GM21576 (cell line): ENCODE data around the gene ATP1A2.

Source experiments
- ATAC-seq: cut with Tn5 transposase; IDR thresholded peaks from one replicate; pipeline ENCODE4 v1.9.1; 2021; ENCODE audit warnings: mild to moderate bottlenecking, moderate library complexity; ENCODE audit not compliant: unreplicated experiment

ATP1A2 gene

DNA sequence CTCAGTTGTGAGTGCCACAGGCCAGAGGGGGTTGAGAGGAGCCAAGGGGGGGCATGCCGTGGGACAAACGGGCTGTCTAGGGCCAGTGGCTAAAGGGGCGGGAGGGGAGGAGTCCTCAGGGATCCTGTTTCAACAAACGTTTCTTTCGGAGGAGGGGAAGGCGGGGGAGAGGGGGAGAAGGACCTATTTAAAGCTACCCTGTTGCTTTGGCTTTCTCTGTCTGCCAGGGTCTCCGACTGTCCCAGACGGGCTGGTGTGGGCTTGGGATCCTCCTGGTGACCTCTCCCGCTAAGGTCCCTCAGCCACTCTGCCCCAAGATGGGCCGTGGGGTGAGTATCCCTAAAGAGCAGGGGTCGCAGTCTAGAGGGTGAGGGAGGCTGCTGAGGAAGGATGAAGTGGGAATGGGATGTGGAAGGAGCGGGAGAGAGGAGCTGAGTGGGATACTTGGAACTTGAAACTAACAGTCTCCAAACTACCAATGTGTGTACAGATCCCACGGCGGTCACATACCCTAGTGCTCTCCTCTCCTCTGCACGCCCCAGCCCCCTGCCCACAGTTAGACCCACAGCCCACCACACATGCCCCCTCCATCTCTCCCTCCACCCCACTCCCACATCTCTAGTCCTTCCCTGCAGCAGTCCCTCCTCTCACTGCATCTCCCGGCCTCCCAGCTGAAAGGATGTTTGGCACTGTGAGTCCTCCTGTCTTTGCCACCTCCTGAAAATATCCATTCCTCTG lies at the start of gene ATP1A2:
Gene ATP1A2, plus strand, starts transcription at position 215 of the 738 bp plus-strand sequence. Its CDS starts 103 bp downstream, at position 318.
- ATAC-seq: no peak

DNA sequence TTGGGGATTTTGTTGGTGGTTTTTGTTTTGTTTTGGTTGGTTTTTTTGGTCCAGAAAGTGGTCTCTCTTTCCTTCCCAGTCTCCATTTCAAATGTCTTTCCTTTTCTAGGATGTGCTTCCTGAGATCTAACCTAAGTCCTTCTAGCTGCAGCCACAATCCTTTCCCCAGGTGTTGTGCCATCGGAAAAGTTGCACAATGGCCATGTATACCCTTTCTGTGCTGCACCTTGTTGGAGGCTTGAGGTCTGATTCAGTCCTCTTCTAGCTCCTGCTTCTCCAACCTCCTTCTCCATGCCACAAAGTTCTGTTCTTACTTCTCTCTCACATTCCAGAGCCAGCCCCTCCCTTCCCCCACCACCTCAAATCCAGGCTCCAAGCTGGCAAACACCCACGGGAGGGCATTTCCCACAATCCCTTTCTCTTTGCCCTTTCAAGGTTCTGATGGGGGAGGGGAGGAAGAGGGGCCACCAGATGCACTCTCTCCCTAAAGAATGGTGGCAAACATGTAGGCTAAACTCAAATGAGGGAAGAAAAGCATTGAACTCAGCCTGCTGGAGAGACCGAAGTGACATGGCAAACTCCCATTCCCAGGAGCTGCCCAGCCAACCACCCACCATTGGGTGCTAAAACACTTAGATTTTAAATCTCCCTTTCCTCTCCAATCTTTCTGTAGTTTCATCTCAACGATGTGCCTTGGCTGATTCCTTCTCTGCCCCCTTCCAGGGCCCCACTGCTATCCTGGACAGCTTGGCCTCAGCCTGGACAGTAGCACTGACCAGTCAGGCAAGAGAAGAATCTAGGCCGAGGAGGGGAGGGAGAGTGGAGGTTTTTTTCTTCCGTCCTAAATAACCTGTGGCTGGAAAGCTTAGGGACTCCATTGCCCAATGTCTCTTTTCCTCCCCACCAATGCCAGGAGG lies 48.5 kb upstream of the ATP1A2 start:
- ATAC-seq: no peak

DNA sequence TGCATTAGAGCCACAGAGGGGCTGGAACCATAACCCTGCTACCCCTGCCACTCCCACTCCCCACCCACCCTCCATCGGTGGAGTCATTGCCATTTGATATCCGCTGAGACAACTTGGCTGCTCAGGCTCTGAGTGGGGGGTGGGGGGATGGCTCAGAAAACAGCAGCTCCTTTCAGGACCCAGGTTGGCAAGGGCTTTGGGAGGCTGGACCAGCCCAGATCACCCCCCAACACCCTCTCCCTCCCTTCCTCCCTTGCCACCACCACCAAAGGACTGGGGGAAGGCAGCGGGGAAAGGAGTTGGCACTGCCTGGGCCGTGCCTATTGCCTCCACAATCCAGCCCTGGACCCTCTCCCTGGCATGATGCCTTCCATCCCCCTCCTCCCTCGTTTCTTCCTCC lies 47.3 kb upstream of the ATP1A2 start:
- ATAC-seq: no peak

DNA sequence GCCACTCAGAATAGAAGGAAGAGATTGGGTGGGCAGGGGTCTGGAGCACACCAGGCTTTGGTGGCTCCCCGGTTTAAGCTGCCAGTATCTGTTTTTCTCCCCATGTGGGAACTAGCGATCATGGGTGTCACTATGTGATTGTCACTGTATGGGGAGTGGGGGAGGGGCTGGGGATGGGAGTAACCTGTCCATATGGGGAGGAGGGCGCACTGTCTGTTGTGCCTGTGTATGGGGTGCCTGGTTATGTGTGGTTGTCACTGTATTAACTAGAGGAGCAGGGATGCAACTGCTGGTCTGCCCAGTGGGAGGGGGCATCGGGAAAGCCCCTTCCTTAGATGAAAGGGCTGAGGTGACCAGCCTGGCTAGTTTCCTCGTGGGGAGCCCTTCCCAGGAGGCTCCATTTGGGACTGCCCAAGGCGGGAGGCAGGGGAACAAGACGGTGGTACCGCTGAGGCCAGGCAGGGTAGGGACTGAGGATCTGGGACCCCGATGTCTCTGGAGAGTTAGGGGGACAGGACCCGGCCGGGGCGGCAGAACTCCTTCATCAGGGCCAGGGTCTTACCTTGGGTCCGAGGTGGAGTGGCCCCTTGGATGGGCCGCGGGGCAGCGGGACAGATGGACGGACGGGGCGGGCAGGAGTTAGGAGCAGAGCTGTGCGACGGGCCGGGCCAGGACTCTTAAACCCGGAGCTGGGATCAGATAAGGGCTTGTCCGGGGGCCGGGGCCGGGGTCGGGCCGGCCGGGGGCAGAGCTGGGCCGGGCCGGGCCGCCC lies 45.9 kb upstream of the ATP1A2 start, which contains the start of gene KCNJ10:
Gene KCNJ10, minus strand, starts transcription at position 701 of the 772 bp plus-strand sequence. CDS start 27,628 bp downstream, outside the sequence.
- no peak for ATAC-seq

DNA sequence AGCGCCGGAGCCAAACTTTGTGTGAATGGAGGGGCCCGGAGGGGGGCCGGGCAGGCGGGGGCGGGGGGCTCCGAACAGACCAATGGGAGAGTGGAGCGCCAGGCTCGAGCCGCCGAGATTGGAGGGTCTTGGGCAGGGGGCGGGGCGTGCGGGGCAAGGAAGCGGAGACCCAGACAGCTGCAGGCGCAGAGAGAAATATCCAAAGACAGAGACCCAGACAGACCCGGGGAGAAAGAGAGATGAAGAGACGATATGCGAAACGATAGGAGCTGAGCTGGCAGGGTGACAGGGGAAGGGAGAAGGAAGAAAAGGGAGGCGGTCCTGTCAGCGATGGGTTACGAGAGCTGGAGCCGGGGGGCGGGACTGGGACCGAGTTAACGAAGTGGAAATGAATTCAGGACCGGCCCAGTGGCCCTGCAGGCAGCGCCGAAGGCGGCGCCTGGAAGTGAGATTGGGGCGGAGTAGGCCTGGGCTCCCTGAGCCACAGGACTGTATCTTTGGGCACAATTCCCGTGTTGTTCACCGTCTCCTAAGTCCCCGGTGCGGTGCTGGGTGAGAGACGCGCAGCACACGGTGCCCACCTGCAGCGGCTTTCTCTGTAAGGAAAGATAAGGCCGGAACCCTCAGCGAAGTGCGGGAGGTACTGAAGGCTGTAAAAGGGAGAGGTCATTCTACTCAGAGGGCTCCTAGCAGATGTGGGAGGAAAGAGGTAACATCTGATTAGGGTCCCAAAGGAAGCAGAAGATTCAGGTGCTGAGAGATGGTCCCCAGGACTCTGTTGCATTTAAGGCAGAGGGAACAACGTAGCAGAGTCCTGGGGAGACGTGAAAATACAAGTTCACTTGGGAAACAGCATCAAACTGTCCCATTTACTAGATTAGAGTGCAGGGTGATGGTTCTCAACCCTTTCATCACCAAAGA lies 45.1 kb upstream of the ATP1A2 start:
- no peak for ATAC-seq

DNA sequence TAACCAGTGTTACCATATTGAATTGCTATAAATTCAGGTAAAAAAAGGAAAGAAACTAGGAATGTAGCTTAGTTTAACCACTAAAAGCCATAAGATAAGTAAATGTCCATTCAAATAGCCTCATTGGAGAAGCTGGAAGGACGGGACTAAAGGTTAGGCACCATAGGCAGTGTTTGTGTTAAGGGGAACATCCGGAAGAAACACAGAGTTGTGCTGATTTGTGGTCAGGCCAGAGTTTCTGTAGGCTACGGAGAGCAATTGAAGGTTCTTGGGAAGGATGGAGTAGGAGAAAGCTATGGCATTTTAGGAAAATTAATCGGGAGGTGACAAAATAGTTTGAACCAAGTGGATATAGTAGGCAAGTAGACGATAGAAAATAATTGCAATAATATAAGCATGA lies 44.3 kb upstream of the ATP1A2 start:
- ATAC-seq: no peak

DNA sequence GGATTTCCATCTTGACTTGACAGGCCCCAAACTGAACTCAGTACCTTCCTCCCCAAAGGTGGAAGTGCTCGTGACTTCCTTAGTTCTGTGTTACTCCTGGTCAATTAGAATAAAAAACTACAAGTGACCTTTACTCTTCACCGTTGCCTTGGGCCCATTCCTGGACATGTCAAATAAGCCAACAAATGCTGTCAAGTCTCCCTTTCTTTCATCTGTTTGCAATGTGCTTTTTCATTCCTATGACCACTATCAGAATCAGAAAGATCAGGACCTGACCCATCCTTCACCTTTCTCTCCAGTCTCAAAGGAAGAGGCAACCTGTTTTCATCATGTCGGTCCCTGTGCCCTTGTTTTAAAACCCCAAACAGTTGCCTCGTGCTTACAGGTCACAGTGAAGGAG lies 40.7 kb upstream of the ATP1A2 start:
- no peak for ATAC-seq

DNA sequence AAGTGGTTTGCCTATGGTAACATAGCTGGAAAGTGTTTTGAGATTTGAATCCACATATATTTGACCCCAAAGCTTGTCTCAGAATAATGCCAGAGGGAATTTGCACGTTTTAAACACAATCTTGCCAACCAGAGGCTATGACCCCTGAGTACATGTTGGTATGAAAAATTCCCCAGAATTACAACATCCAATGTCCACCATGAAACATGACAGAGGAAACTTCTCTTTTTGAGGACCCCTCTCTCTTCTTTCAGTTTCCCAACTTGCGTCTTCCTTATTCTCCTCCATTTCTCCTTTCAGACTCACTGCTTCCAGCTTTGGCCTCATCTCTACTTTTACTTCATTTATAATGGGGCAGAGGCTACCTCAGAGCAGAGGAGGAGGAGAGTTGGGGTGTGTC lies 39.7 kb upstream of the ATP1A2 start:
- ATAC-seq: no peak

DNA sequence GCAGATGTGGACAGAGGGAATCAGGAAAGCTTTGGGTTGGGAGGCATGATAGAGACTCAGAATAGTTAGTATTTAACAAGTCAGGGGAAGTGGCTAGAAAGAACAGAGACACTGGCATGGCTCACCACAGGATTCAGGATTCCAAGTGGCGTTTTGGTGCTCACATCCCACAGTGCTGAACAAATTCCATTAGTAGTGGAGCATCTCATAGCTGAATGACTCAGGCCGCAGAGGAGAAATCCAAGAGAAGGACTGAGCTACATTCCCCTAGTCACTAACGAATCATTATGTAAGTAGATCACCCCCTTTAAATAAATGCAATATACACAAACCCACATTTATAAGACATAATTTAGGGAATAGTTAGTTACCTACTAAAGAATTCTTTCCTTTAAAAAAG lies 39.3 kb upstream of the ATP1A2 start:
- ATAC-seq: no peak

DNA sequence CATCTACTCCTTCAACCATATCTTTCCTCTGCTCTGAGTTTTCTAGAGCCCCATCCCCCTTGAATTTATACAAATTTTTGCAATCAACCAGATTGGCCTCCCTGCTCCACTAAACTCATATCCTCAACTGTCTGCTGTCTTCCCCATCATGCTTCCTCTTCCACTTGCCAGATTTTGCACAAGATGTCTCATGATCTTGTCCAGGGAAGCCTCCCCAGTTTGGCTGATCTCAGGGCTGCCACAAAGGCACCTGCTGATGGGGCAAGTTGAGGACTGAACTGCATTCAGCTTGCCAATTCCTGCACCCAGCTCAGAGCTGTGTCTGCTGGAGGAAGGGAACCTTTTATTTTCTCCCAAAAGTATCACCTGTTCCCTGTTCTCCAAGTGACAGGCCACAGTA lies 38.1 kb upstream of the ATP1A2 start:
- no peak for ATAC-seq

DNA sequence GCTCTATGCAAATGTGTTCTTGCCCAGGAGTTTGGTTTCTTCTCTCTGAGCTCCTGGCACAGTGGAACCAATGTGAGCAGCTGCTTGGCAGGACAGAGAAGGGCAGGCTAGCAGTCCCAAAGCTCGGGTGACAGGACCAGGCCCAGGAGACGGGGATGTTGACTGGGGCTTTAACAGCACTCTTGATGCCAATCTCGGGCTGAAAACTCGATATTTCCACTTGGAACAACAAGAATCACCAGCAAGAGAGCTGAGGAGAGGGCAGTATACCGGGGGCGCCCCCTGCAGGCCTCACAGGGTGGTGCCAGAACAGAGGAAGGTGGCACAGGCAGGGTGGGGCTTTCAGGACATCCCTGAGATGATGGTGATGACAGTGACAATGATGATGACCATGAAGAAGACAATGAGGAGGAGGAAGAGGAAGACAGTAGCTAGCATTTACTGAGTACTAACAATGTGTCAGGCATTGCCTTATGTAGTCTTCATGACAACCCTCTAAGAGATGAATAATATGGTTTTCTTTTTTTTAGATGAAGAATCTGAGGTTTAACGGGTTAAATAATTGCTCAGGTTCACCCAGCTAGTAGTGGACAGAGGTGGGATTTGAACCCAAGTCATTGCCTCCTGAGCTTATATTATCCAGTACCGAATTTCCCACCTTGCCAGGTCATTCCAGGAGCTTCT lies 36.9 kb upstream of the ATP1A2 start:
- peak; percentile 62 for ATAC-seq

DNA sequence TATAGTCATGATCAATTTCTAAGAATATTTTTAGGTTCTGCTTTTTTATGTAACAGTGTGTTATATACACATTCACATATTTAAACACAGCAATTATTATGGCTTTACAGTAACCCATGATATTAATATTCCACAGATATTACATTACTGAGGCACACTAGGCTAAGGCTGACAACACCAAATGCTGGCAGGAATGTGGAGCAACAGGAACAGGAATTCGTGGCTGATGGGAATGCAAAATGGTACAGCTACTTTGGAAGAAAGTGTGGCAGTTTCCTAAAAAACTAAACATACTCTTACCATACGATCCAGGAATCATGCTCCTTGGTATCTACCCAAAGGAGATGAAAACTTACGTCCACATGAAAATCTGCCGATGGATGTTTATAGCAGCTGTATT lies 36.1 kb upstream of the ATP1A2 start:
- no peak for ATAC-seq

DNA sequence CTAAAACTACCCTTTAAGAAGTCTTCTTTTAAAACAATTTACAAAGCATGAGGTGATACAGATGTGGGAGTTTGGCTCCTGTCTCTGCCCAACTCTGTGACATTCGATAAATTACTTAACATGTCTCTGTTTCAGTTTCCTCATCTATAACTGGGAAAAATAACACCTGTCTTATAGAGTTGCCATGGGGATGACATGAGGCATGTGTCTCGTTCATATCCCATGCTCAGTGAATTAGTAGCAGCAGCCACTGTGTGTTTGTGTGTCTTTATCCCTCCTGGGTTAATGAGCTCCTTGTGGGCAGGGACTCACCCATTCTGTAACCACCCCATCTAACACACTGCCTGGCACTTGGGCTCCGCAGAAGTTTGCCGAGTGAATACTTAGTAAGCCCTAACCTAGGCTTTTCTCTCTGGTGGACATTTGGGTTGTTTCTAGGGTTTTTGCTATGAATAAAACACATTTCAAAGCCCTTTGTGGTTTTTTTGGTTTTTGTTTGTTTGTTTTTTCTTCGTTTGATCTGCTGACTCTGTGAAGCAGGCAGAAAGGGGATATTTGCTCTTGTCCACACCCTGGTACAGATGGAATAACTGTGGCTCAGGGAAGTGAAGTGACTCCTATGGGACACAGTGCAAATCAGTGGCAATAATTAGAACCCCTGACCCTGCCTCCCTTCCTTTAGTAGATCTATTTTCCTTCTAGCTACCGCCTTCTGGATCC lies 35.0 kb upstream of the ATP1A2 start:
- no peak for ATAC-seq

DNA sequence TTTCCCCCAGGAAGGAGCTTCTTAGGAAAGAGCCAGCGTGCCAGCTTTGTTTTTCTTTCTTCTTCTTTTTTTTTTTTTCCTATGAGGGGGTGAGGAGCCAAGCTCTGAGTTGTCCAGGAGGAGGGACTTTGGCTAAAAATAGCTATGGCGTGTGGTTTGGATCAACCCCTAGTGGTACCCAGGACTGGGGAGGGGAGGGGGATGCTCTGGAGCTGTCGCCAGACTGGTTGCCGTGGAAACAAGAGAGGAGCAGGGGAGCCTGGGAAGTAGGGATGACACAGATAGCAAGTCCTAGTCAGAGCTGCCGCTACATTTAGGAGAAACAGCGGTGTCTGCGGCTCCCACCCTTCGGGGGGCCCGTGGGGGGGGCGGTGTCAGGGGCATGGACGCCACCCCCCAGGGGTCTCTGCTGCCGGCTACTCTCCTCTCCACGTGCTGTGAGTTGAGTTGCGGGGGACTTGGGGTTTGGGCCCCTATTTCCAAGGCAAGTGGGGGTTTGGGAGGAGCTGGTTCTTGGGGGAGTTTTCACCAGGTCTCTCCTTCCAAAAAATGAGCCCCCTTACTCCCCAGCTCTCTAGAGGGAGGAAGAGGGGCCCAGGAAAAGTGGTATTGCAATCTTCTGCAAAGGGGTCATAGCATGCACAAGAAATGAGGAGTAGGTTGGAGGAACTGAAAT lies 34.2 kb upstream of the ATP1A2 start, which contains the start of gene KCNJ9:
Gene KCNJ9, plus strand, starts transcription at position 278 of the 676 bp plus-strand sequence. CDS start 2,493 bp downstream, outside the sequence.
- no peak for ATAC-seq

DNA sequence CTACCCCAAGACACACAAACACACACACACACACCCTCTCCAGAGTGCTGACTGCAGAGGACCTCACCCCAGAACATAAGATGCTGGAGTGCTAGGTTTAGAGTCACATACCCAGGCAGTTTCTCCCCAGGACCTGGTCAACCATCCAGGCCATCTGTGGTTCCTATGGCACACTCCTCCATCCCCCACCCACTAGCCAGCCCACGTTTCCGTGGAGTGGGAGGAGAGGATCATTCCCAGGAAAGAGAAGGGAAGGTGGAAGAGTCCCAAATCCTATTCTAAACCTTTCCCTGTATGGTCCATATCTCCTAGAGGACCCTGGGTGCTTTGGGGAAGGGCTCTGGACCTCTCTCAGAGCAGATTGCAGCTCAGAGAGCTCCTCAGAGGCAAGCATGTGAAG lies 33.1 kb upstream of the ATP1A2 start:
- ATAC-seq: no peak

DNA sequence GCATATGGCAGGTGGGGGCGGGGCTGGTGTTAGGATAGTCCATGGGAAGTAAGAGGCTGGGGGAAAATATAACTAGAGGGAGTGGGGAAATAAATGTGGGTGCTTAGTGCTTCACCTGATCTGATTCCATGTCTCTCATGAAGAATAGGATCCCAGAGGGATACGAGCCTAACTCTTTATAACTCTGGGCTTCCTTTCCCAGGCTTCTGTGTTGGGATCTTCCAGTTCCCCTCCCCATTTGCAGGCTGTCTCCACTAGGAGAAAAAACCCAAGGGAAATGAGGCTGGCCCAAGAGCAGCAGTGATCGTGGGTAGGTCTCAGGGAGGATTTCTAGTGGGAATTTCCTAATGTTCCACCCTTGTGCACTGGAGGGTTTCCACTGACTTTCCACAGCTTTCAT lies 32.6 kb upstream of the ATP1A2 start:
- ATAC-seq: no peak

DNA sequence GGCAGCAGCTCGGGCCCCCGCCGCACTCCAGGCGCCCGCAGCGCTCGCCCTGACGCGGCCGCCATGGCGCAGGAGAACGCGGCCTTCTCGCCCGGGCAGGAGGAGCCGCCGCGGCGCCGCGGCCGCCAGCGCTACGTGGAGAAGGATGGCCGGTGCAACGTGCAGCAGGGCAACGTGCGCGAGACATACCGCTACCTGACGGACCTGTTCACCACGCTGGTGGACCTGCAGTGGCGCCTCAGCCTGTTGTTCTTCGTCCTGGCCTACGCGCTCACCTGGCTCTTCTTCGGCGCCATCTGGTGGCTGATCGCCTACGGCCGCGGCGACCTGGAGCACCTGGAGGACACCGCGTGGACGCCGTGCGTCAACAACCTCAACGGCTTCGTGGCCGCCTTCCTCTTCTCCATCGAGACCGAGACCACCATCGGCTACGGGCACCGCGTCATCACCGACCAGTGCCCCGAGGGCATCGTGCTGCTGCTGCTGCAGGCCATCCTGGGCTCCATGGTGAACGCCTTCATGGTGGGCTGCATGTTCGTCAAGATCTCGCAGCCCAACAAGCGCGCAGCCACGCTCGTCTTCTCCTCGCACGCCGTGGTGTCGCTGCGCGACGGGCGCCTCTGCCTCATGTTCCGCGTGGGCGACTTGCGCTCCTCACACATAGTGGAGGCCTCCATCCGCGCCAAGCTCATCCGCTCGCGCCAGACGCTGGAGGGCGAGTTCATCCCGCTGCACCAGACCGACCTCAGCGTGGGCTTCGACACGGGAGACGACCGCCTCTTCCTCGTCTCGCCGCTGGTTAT lies 31.4 kb upstream of the ATP1A2 start:
- ATAC-seq: no peak
